ENCODE results near the gene PLBD2. TPM values are rescaled to one million over a fixed set of nuclear protein-coding genes. Genes with fewer than 3 reads are reported as not detected.
A peak's percentile ranks its signal among the peaks of the same experiment; 100 is the strongest.

Gene PLBD2
- total and polyA plus RNA-seq, 9 of the 15 experiments (the other 6 are each of a cell fraction or from before 2014, with no cell fraction given) = 2.4 to 37.4 (median 6.0) TPM

GRCh38 chr12:113416091-113416754 lies 57.8 kb downstream of the PLBD2 start (continued):
- TF ChIP-seq NCOA2 (IDR thresholded peaks at IDR 0.05; ENCODE audit: partially characterized antibody in 2 of 2) = no peak
- no peak for TF ChIP-seq PCBP1 (IDR thresholded peaks at IDR 0.05; ENCODE audit: low read depth, low read length, poor library complexity, severe bottlenecking)
- no peak for TF ChIP-seq SAFB2 (IDR thresholded peaks at IDR 0.05; ENCODE audit: borderline replicate concordance, low read depth, low read length, severe bottlenecking)
- TF ChIP-seq TCF3 (CRISPR knock-in tag; IDR thresholded peaks at IDR 0.05) = no peak
- TF ChIP-seq SMARCE1 (IDR thresholded peaks at IDR 0.05) = 0 out of 2 replicates have a peak, but pooled peaks have one; percentile 60
- no peak for TF ChIP-seq ZKSCAN3 (CRISPR knock-in tag; IDR thresholded peaks at IDR 0.05)
- no peak for TF ChIP-seq OTX1 (CRISPR knock-in tag; IDR thresholded peaks at IDR 0.05)
- no peak for TF ChIP-seq SMAD1 (IDR thresholded peaks at IDR 0.05; ENCODE audit: low read depth, low read length, partially characterized antibody)
- TF ChIP-seq CUX1 (CRISPR knock-in tag; IDR thresholded peaks at IDR 0.05) = 0 out of 2 replicates have a peak, but pooled peaks have one; percentile 57
- no peak for TF ChIP-seq E2F1 (CRISPR knock-in tag; IDR thresholded peaks at IDR 0.05)
- no peak for TF ChIP-seq RBBP5 (IDR thresholded peaks at IDR 0.05; ENCODE audit: borderline replicate concordance, insufficient read depth, low read length, poor library complexity, severe bottlenecking)
- TF ChIP-seq GATAD2A (IDR thresholded peaks at IDR 0.05) = no peak
- TF ChIP-seq HCFC1 (IDR thresholded peaks at IDR 0.05; ENCODE audit: low read depth, low read length) = no peak
- no peak for TF ChIP-seq U2AF2 (optimal IDR thresholded peaks at IDR 0.05; ENCODE audit: low read depth, low read length)
- TF ChIP-seq BACH1 (tag; IDR thresholded peaks at IDR 0.05) = no peak
- no peak for TF ChIP-seq ZNF778 (CRISPR knock-in tag; IDR thresholded peaks at IDR 0.05)
- TF ChIP-seq ZEB2 (IDR thresholded peaks at IDR 0.05) = no peak
- TF ChIP-seq THRAP3 (IDR thresholded peaks at IDR 0.05; ENCODE audit: borderline replicate concordance) = no peak
- no peak for TF ChIP-seq POLR2G (IDR thresholded peaks at IDR 0.05; ENCODE audit: low read depth, low read length)
- TF ChIP-seq BRF2 (IDR thresholded peaks at IDR 0.05; ENCODE audit: borderline replicate concordance, insufficient read depth, insufficient read length) = no peak
- TF ChIP-seq FOSL1 (tag; conservative IDR thresholded peaks at IDR 0.05) = peak; percentile 85
- TF ChIP-seq SMARCC2 (IDR thresholded peaks at IDR 0.05; ENCODE audit: low read depth) = no peak

Measured in K562 (cell line).